Suppressor macrophage (primary cell): ENCODE measurements around the gene ELOVL1.
A peak's percentile ranks its signal among the peaks of the same experiment; 100 is the strongest.
"Not testable (repeated sequence)": the region's sequence is repeated elsewhere in the genome, so short reads cannot be mapped to it uniquely, and the experiment has no call there.

Source experiments
- DNase-seq, 4 experiments: peaks; one replicate each; pipeline ENCODE4 v3.0.0-alpha.2; 2020 to 2022
- total RNA-seq, 17 experiments: gene quantifications; one replicate each; lab custom pipeline; 2026; ENCODE audit warnings: mixed read lengths in 6 of 17, inconsistent platforms in 3 of 17; lab: John Stamatoyannopoulos, UW

Gene ELOVL1
- total RNA-seq = 38.7 to 114 (median 82.8) reads per million in 17 experiments

DNA sequence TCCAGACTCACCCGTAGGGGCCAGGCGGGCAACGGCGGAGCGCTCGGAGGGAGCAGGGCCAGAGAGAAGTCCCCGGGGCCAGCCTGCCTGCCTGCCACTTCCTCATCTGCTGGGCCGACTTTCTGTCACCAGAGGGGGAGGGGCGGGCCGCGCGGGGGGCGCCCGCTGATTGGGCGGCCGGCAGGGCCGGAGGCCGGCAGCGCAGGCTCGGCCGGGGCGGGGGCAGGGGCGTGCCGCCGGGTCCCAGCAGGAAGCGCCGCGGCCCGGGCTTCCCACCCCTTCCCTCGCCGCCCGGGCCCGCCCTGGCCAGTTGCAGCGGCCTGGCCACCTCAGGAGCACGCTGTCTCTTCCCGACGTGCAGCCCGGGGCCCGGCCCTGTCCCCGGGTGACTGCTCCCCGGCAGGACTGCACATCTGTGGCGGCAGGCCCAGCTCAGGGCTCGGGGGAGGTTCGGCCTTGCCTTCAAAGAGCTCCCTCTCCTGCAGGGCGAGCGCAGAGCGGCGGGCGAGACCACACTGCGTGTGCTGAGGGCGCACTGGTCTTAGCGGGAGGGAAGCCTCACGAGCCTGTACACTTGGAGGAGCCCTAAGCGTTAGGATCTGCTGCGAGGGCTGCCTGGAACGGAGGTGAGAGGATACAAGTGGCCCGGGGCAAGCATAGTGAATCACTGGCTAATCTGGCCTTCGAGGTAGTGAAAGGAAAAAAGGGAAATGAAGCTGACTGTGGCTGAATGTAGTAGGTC, at the start of gene ELOVL1:
TSS of gene ELOVL1 (minus strand) at position 108 of the 742 bp plus-strand sequence. CDS start 2,402 bp downstream, outside the sequence.
- DNase-seq = peak; percentile 95 to 99 (median 98)

DNA sequence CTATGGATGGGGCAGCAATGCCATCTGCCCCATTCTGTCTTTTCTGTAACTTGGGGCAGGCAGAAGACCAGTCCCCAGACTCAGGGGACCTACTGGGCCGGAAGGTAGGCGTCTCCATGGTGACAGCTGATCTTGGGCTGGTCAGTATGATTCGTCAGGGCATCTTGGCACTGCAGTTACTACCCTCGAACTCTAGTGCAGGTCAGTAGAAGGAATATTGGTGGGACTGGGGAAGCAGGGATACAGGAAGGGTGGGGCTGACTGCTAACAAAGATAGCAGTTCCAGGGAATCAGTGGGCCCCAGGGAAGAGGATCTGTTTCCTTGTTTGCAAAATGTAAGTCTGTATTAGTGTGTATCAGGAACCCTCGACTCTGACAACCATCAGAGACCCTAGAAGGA, 48.1 kb upstream of the ELOVL1 start:
- no peak for DNase-seq

DNA sequence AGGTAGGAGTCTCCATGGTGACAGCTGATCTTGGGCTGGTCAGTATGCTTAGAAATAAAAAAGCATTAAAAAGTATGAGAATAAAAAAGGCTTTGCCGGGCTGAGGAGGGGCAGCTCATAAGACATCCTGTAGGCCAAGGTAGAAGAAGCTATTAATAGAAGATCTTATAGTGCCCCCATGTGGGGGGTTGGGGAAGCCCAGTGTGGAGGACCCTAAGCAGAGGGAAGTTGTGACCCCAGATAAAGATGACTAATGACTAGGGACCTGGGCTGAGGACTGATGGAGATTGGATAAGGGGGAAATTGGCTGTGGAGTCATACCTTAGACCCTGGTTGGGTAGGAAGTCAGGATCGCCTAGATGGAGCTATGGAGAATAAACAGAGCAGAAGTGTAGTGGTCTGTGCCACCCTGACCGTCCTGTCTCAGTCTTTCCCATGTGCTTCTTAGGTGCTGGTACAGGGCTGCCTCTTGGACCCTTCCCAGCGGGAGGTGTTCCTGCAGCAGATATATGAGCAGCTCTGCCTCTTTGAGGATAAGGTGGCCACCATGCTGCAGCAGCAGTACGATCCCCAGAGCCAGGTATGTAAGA, 46.9 kb upstream of the ELOVL1 start:
- peak; percentile 76 to 80 (median 78) for DNase-seq

DNA sequence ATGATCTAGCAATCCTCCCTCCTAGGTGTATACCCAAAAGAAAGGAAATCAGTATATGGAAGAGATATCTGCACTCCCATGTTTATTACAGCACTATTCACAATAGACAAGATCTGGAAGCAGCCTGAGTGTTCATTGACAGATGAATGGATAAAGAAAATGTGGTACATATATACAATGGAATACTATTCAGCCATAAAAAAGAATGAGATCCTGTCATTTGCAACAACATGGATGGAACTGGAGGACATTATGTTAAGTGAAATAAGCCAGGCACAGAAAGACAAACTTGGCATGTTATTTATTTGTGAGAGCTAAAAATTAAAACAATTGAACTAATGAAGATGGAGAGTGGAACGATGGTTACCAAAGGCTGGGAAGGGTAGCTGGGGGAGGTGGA, 45.6 kb upstream of the ELOVL1 start:
- DNase-seq = not testable (repeated sequence)

DNA sequence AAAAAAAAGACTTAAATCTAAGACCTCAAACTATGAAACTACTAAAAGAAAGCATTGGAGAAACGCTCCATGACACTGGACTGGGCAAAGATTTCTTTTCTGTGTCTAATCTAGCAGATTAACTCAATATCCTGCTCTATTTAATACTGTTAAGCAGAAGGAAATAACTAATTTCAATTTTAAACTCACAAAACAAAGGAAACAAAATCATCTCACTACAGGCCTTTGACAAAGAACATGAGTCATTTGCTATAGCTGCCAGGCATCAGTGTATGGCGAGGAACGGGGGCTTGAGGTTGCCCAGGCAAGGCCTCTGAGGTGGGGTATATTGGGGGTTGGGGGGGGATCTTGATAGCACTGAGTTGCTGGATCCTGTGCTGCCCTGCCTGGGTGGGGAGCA, 42.8 kb upstream of the ELOVL1 start:
- DNase-seq = no peak

DNA sequence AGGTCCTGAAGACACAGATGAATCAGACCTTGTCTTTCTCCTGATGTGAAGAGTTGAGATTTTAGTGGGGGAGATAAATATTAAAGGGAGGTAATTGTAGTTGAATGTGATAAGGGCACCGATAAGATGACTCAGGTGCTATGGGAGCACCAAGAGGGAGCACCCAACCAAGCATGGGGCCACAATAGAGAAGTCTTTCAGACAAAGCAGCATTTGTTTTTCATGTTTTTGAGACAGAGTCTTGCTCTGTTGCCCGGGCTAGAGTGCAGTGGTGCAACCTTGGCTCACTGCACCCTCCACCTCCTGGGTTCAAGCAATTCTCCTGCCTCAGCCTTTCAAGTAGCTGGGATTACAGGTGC, 38.0 kb upstream of the ELOVL1 start:
- no peak for DNase-seq

DNA sequence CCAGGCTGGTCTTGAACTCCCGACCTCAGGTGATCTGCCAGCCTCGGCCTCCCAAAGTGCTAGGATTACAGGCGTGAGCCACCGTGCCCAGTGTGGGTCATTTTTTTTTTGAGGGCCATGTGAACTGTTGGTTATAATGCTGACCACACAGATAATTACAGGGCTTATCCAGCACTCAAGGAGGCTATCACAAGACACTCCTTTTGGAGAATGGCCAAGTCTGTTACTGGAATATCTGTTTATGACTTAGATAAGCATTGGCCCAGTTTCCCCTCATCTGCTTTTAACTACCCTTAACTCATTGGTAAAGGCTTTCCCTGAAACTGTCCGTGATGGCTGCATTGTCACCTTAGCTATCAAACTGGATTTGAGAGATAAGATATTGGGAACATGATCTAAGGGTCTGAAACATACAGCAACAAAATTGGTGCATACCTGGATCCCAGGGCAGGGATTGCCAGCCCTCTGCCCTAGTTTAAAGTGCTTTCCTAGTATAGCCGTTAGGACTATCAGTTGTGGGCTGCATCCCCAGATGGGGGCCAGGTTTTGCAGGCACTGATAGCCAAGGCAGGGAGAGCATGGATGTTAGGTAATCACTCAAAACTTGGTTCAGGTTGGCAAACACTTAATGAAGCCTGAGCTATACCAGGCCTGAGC, 37.5 kb upstream of the ELOVL1 start:
- DNase-seq = no peak

DNA sequence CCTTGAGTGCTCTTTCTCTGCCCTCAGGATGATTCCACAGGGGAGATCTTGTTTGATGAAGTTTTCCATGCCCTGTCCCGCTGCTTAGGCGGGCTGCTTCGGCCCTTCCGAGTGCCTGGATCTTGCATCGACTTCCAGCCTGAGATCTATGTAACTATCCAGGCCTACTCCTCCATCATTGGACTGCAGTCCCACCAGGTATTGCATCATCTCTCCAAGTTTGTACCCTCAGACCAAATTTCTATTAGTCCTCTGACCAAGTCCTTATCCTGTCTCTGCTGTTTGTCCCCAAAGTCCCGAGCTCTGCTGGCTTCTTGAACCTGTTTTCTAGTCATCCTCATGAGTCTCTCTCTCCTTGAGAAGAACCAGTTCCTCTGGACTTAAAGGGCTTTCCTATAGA, 36.5 kb upstream of the ELOVL1 start:
- no peak for DNase-seq

DNA sequence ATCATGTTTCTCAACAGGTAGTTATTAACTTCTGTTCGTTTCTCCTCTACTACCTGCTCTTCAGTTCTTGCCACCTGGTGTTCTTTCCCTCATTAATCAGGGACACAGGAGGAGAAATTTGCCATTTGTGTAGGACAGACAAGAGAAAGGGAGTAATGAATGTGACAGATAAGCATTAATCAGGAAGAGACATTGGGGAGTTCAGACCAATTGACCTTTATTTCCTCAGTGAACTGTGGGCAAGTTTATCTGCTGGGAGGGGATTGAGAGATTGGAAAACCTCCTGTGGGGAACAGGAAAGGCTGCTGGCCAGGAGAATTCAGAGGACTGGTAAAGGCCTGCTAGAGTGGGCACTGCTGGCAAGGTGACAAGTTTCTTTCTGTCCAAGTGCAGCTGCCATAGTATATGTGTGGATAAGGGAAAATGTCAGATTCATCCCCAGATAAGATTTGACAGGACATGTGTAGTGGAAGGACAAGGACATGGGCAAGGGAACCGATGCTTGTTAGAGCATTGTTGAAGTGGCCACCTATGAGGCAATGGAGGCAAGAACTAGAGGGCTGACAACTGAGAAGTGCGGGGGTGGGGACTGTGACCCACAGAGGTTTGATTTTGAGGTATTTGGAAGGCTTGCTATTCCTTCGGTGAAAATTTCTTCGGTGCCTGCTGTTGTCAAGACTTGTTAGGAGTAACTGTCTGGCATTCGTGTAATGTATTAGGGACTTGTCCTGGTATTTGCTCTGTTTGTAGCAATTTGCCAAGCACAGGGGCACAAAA, 34.5 kb upstream of the ELOVL1 start:
- no peak for DNase-seq

DNA sequence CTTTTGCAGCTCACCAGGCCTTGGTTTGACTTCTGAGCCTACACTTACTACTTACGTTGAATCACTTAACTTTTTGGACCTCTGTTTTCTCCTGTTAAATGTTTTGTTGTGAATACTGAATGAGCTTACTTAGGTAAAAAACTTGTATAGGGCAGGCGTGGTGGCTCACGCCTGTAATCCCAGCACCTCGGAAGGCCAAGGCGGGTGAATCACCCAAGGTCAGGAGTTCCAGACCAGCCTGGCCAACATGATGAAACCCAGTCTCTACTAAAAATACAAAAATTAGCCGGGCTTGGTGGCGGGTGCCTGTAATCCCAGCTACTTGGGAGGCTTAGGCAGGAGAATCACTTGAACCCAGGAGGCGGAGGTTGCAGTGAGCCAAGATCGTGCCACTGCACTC, 32.6 kb upstream of the ELOVL1 start:
- DNase-seq = not testable (repeated sequence)

DNA sequence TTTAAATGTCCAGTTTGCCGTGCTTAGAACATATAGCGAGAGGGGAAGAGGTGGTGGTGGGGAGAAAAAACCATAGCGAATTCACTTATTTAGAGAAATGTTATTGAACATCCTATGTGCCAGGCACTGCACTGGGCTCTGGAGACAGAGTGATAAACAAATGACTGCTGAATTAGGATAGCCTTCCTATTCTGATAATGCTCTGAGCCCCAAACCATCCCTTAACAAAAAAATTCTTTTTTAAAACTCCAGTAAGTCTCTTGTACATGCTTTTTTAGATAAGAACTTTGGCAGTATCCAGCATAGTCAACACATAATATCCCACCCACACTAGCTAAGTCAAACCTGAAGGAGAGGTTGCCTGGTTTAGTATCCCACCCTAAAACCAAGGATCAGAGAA, 30.4 kb upstream of the ELOVL1 start:
- DNase-seq = no peak

DNA sequence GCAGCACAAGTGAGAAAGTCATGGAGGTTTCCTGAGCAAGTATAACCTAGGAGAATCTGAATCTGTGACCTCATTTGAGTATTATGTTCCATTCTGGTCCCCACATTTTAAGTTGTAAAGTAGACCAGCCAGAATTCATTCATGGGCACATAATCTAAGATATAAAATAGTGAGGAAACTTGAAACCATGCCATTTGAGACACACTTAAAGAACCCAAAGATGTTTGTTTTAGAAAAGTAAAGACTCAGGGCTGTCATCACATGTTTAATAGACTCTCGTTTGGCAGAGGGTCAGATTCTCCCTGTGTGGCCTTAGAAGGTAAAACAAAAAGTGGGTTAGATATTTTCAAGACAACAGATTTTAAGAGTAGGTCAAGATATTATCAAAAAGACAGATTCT, 28.2 kb upstream of the ELOVL1 start:
- no peak for DNase-seq

DNA sequence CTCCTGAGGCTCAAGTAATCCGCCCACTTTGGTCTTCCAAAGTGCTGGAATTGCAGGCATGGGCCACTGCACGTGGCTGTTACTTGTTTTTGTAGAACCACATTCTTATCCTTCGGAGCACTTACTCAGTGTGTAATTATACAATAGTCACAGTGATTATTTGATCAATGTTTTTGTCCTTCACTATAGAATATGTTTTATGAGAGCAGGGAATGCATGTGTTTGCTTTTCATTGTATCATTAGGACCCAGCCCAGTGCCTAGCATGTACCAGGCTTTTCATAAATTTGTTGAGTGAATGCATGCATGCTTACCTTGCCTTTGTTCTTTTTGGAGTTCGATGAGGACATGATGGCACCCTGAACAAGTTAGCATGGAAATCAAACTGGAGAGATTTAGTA, 27.7 kb upstream of the ELOVL1 start:
- DNase-seq = no peak

DNA sequence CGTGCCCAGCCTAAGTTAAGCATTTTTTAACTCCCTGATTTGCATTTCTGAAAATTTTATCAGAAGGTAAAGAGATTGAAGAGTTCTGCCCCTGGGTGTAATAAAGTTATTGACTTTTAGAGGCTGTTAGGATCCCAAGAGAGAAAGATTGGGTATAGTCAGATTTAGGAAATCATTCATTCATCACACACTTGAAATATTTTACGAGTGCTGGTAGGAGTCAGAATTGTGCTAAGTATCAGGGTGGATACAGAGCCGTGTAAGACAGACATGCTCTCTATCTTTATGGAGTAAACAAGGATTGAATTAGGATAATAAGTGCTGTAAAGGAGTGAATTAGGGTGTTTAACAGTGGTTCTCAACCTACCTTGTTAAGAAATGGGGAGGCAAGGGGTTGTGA, 24.9 kb upstream of the ELOVL1 start:
- no peak for DNase-seq

DNA sequence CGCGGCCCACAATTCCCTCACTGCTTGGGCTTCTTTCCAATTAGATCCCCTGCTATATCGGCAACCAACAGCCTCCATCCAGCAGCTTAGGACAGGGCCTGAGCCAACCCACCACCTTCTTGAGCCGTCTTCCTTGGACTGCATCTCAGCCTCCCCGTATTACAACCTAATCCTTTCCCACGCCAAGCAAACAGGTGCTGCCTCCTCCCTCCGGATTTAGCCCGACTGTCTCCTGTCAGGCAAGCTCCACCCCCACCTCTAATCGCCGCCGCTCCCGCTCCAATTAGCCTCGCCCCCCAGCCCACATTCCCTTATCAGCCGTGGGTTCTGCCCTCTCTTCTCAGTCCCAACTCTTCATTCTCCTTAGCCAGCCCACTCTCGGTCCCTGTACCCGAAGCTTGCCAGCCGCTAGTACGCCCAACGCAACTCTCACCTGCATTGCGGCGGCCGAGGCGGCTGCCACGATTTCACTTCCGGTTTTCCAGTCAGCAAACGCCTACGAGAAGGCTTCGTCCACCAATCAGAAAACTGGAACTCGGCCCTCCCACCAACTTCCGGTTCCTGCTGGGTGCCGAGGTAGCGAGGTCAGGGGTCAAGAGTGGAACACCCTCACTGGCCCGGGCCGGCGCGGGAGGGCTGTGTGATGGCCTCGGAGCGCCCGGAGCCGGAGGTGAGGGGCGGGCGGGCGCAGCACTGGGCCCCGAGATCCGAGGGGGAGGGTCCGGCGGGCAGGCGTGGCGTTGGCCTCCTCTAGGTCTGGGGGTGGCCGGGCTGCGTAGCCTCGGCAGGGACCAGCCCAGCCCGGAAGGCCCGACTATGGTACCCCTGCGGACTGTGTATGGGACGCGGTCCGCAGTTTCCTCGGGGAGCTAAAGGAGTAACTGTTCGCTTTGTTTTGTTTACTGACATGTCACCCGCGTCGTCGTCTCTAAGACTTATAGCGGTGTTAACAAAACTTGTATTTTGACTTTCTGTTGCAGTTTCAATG, 21.8 kb upstream of the ELOVL1 start, which contains the start of the genes MED8 and SZT2:
TSS of gene MED8 (minus strand) at position 475 of the 988 bp plus-strand sequence. CDS start at position 439, 36 bp downstream.
TSS of gene SZT2 (plus strand) at position 574 of the 988 bp plus-strand sequence. CDS start at position 644, 70 bp downstream.
- peak; percentile 97 to 98 (median 98) for DNase-seq

DNA sequence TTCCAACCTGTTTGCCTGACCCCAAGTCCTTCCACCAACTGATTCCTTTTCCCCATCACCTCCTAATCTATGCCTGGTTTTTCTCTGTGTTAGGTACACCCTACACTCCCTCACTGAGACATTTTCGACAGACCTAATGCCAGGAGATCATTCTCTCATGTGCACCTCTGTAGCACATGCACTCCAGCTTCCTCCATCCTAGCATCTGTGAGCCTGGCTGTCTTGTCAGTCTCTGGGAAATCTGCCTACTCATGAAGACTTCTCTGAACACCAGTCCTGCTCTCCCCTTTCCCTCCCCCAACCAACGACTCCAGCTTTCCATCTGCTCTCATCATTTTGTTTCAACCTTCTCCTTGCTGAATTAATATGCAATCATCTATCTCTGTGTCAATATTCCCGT, 20.8 kb upstream of the ELOVL1 start:
- DNase-seq = peak in 1 of 4 experiments; percentile 22

DNA sequence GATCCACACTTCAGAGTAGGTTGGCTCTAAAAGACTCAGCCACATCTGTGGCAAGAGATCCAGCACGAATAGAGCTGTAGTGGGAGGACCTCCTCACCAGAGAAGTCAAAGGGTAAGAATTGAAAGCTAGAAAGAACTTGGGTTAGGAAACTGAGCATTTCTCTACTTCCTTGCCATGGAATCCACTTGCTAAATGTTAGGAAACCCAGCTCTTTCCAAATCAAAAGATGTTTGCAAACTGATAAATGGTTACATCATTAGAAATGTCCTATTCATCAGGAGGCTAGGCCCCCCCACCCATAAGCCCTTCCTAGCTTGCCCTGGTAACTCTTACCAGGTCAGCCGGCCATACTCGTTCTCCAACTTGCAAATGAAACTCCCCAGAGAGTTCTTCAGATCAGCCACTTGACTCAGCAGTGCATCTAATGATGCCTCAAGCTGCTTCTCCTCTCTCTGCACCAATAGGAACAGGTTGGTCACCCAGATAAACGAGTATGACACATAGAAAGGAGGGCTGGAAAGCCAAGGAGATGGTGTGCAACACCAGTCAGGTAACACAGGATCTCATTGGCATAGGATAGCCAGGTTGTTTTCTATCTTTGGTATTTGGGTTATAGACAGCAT, 20.3 kb upstream of the ELOVL1 start:
- DNase-seq = peak in 3 of 4 experiments; percentile 19 to 54 (median 53)

DNA sequence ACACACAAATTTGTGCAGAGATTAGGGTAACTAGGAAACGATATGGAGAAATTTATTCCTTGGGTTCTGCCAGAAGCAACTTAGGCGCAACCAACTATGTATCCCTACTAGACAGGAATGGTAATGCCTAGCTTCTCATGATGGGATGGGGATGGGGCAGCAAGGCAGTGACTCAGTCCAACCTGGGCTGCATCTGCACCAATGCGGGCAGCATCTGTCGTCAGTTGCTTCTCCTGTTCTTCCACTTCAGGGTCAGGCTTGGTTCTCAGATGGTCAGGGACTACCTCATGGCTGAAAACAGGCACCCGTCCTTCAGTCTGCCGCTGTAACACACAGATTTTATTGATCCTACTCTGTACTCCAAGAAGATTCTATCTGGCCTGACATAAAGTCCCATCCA, 18.9 kb upstream of the ELOVL1 start:
- DNase-seq = no peak

DNA sequence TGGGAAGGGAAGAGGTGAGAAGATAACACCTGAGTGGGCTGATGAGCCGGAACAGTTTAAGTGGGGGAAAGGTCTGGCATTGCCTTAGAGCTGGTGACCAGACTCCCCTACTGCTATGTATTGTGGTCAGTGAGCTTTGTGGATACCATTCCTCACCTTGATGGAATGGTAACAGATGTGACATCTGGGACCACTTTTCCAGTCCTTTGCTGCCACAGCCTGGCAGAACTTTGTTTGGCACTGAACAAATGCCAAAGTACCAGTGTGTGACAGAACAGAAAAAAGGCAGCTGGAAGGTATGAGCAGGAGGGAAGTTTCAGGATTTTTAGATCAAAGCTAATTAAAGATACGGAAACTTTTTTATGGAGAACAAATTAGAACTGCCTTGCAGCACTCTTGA, 15.6 kb upstream of the ELOVL1 start:
- no peak for DNase-seq

DNA sequence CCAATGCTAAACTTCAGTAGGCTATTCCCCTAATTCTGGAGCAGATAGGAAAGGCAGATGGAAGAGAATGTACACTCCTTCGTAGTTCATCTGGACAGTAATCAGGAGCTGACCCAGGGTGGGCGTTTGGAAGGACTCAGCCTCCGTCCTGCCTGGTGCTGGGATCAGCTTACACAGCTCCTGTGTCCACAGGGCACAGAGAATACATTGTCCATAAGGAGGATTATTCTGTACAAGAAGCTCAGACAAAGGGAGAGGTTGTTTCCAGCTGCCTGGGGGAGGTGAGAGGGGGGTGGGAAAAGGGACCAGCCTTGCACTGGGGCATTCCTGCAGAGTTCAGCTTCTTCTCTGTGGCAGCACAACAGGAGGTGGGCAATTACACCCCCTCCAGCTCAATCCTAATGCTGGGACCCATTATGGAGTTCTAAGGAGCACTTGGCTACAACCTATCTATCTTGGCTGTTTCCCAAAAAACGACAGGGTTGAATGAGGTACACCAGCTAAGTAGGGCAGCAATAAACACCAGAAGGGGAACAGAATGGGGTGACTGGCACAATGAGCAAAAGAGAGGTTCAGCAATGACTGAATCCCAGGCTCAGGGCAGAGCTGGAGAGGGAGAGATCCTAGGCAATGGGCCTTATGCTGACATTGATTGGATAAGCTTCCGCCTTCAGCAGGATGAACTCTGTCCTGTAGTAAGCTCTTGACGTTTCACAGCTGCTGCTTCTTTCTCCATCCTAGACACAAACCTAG, 14.4 kb upstream of the ELOVL1 start:
- DNase-seq = no peak
